Loucy (cell line): ENCODE measurements around the gene CBX7.

Experiments used
- CTCF ChIP-seq: fragments of 200-600 bp; sonication (generic); conservative IDR thresholded peaks from 2 replicates; pipeline ENCODE4 v1.5.1; 2014; ENCODE audit warnings: mild to moderate bottlenecking, antibody characterized with exemption, low read length
- EZH2phosphoT487 ChIP-seq: fragments of 200-600 bp; IDR thresholded peaks from 2 replicates; pipeline ENCODE4 v1.6.1; 2018; ENCODE audit warnings: antibody characterized with exemption, mild to moderate bottlenecking, moderate library complexity, borderline replicate concordance

GRCh38 chr22:39188809-39189208, 36.3 kb upstream of the CBX7 start:
- no peak for TF ChIP-seq CTCF
- no peak for TF ChIP-seq EZH2phosphoT487
